AG20443 (cell line): ENCODE results near the gene SLC16A3.

Experiments
- DNase-seq: peaks from one replicate; pipeline ENCODE4 v3.0.0; 2012; ENCODE audit warnings: low spot score, mixed read lengths

The SLC16A3 gene

GRCh38 chr17:82223517-82223916, 5.3 kb upstream of the SLC16A3 start:
- DNase-seq, result no peak

- DNase-seq, result no peak
Measured at GRCh38 chr17:82224666-82225065, 4.2 kb upstream of the SLC16A3 start.

GRCh38 chr17:82225368-82226029, 3.3 kb upstream of the SLC16A3 start:
- DNase-seq, result no peak

GRCh38 chr17:82226146-82226808, 2.6 kb upstream of the SLC16A3 start:
- DNase-seq, result no peak

- no peak for DNase-seq
Measured at GRCh38 chr17:82226809-82227628, 1.8 kb upstream of the SLC16A3 start.

- no peak for DNase-seq
Measured at GRCh38 chr17:82227629-82228277, 1.1 kb upstream of the SLC16A3 start.

- no peak for DNase-seq
Measured at GRCh38 chr17:82228278-82228841, 482 bp upstream of the SLC16A3 start.

GRCh38 chr17:82229698-82230608, 1.1 kb downstream of the SLC16A3 start:
- no peak for DNase-seq

GRCh38 chr17:82230609-82231311, 1.9 kb downstream of the SLC16A3 start:
- DNase-seq, result peak; percentile 93

- DNase-seq, result no peak
Measured at GRCh38 chr17:82231312-82231561, 2.4 kb downstream of the SLC16A3 start.

GRCh38 chr17:82231562-82232321, 2.9 kb downstream of the SLC16A3 start:
- peak; percentile 43 for DNase-seq

GRCh38 chr17:82232322-82232820, 3.5 kb downstream of the SLC16A3 start:
- no peak for DNase-seq

GRCh38 chr17:82232876-82233785, 4.3 kb downstream of the SLC16A3 start:
- DNase-seq, result no peak

- DNase-seq, result no peak
Measured at GRCh38 chr17:82234211-82235055, 5.6 kb downstream of the SLC16A3 start.

GRCh38 chr17:82235056-82235774, 6.4 kb downstream of the SLC16A3 start:
- no peak for DNase-seq

GRCh38 chr17:82235775-82236141, 6.9 kb downstream of the SLC16A3 start:
- DNase-seq, result no peak
